ENCODE measurements around the gene ADAMTS14. TPM values are rescaled to one million over a fixed set of nuclear protein-coding genes. Genes with fewer than 3 reads are reported as not detected.

The ADAMTS14 gene
- total RNA-seq, 2 experiments from 2014 or later: not detected

GRCh38 chr10:70733051-70733450 is 60.7 kb downstream of the ADAMTS14 start:
- Histone ChIP-seq H3K27me3 (ENCODE audit: control insufficient read depth in 1 of 2, insufficient read depth in 2 of 2, low read length in 2 of 2) (no peaks in the 10 kb centered on the region), H3K4me3 (ENCODE audit: low read length) (no peak overlapping the region), H3K4me1 (ENCODE audit: insufficient read depth, low read length) (no peaks in the 10 kb centered on the region), H3K9me3 (ENCODE audit: control insufficient read depth in 1 of 2, insufficient read depth in 1 of 2, low read length in 2 of 2) (no peaks in the 10 kb centered on the region), H3K27ac (ENCODE audit: low read depth in 1 of 2, low read length in 2 of 2) (no peak overlapping the region), H3K36me3 (ENCODE audit: insufficient read depth, low read length) (no peaks in the 10 kb centered on the region)
- Mint-ChIP-seq H3K36me3 (ENCODE audit: low read depth) (no peaks in the 10 kb centered on the region), H3K27me3 (no peaks in the 10 kb centered on the region), H3K9me3 (no peaks in the 10 kb centered on the region), H3K27ac (no peak overlapping the region), H3K4me1 (ENCODE audit: low read depth) (no peaks in the 10 kb centered on the region), H3K4me3 (no peak overlapping the region)
- ChIA-PET CTCF (no interaction called here), POLR2A (no interaction called here)
- no peak for TF ChIP-seq CTCF (IDR thresholded peaks at IDR 0.05)
- intact Hi-C loops (cut with DNase I, micrococcal nuclease): no loop called here
- DNase-seq: no peak
- no peak for ATAC-seq (ENCODE audit: poor library complexity)

GRCh38 chr10:70735161-70735560 is 62.9 kb downstream of the ADAMTS14 start:
- H3K9me3 Mint-ChIP-seq: no peaks in the 10 kb centered on the region
- ATAC-seq (ENCODE audit: poor library complexity) (no peak), DNase-seq (no peak)
- no peaks in the 10 kb centered on the region for H3K27me3 ChIP-seq (ENCODE audit: control insufficient read depth in 1 of 2, insufficient read depth in 2 of 2, low read length in 2 of 2)
- H3K27ac Mint-ChIP-seq: no peak overlapping the region
- no peaks in the 10 kb centered on the region for H3K4me1 Mint-ChIP-seq (ENCODE audit: low read depth)
- no peaks in the 10 kb centered on the region for H3K36me3 Mint-ChIP-seq (ENCODE audit: low read depth)
- TF ChIP-seq CTCF (IDR thresholded peaks at IDR 0.05): no peak
- no peaks in the 10 kb centered on the region for H3K4me1 ChIP-seq (ENCODE audit: insufficient read depth, low read length)
- H3K4me3 ChIP-seq (ENCODE audit: low read length): no peak overlapping the region
- CTCF ChIA-PET: no interaction called here
- H3K27ac ChIP-seq (ENCODE audit: low read depth in 1 of 2, low read length in 2 of 2): no peak overlapping the region
- no peaks in the 10 kb centered on the region for H3K27me3 Mint-ChIP-seq
- H3K9me3 ChIP-seq (ENCODE audit: control insufficient read depth in 1 of 2, insufficient read depth in 1 of 2, low read length in 2 of 2): no peaks in the 10 kb centered on the region
- POLR2A ChIA-PET: no interaction called here
- intact Hi-C loops (cut with DNase I, micrococcal nuclease): no loop called here
- H3K36me3 ChIP-seq (ENCODE audit: insufficient read depth, low read length): no peaks in the 10 kb centered on the region
- no peak overlapping the region for H3K4me3 Mint-ChIP-seq

GRCh38 chr10:70736525-70736924 is 64.2 kb downstream of the ADAMTS14 start:
- H3K27ac ChIP-seq (ENCODE audit: low read depth in 1 of 2, low read length in 2 of 2): no peak overlapping the region
- ChIA-PET CTCF (no interaction called here), POLR2A (no interaction called here)
- no peak for TF ChIP-seq CTCF (IDR thresholded peaks at IDR 0.05)
- H3K36me3 ChIP-seq (ENCODE audit: insufficient read depth, low read length): no peaks in the 10 kb centered on the region
- no peaks in the 10 kb centered on the region for H3K27me3 ChIP-seq (ENCODE audit: control insufficient read depth in 1 of 2, insufficient read depth in 2 of 2, low read length in 2 of 2)
- DNase-seq (no peak), ATAC-seq (ENCODE audit: poor library complexity) (no peak)
- intact Hi-C loops (cut with DNase I, micrococcal nuclease): no loop called here
- H3K4me3 Mint-ChIP-seq: no peak overlapping the region
- no peak overlapping the region for H3K4me3 ChIP-seq (ENCODE audit: low read length)
- no peaks in the 10 kb centered on the region for H3K36me3 Mint-ChIP-seq (ENCODE audit: low read depth)
- no peaks in the 10 kb centered on the region for H3K27me3 Mint-ChIP-seq
- no peak overlapping the region for H3K27ac Mint-ChIP-seq
- H3K9me3 Mint-ChIP-seq: no peaks in the 10 kb centered on the region
- no peaks in the 10 kb centered on the region for H3K4me1 Mint-ChIP-seq (ENCODE audit: low read depth)
- no peaks in the 10 kb centered on the region for H3K9me3 ChIP-seq (ENCODE audit: control insufficient read depth in 1 of 2, insufficient read depth in 1 of 2, low read length in 2 of 2)
- no peaks in the 10 kb centered on the region for H3K4me1 ChIP-seq (ENCODE audit: insufficient read depth, low read length)
